ENCODE results near the gene CEBPB.

- TF ChIP-seq CTCF (conservative IDR thresholded peaks at IDR 0.05 in 1 of 2, IDR thresholded peaks at IDR 0.05 in 1 of 2; ENCODE audit: extremely low read depth in 1 of 2, insufficient read depth in 1 of 2, low read depth in 1 of 2, low read length in 2 of 2) (no peak), EZH2 (IDR thresholded peaks at IDR 0.05; ENCODE audit: borderline replicate concordance, low read length) (no peak)
Measured at GRCh38 chr20:50151034-50151743, 39.4 kb upstream of the CEBPB start.
